GM12875 (cell line): ENCODE data around the gene CS.
"Not testable (repeated sequence)": the region's sequence is repeated elsewhere in the genome, so short reads cannot be mapped to it uniquely, and the experiment has no call there.

Experiments
- H3K4me3 ChIP-seq: one replicate; pipeline ENCODE4 v1.5.1; 2011; ENCODE audit warnings: low read depth, low read length, control low read depth
- CTCF ChIP-seq: IDR thresholded peaks from 2 replicates; pipeline ENCODE4 v1.5.1; 2011; ENCODE audit warnings: low read depth, mild to moderate bottlenecking, control low read depth, inconsistent platforms, low read length, moderate library complexity, borderline replicate concordance; ENCODE audit not compliant: insufficient read depth

The CS gene

GRCh38 chr12:56337753-56338251 lies 37.7 kb upstream of the CS start:
- no peak overlapping the region for H3K4me3 ChIP-seq
- TF ChIP-seq CTCF = no peak

GRCh38 chr12:56336361-56337167 lies 36.4 kb upstream of the CS start:
- TF ChIP-seq CTCF = no peak
- no peak overlapping the region for H3K4me3 ChIP-seq

GRCh38 chr12:56335527-56335926 lies 35.4 kb upstream of the CS start:
- H3K4me3 ChIP-seq = not testable (repeated sequence)

- peak overlapping the region; percentile 69 for H3K4me3 ChIP-seq
- TF ChIP-seq CTCF = no peak
Observed at GRCh38 chr12:56334490-56334793, 34.3 kb upstream of the CS start.

GRCh38 chr12:56333679-56334489 lies 33.8 kb upstream of the CS start, which contains the start of gene PAN2:
Gene PAN2 (minus strand): TSS chr12:56334000. CDS start chr12:56333094, 906 bp downstream.
- peak; percentile 50 for TF ChIP-seq CTCF
- peak within 1 kb of the TSS; percentile 69 for H3K4me3 ChIP-seq

- no peak for TF ChIP-seq CTCF
- peak overlapping the region; percentile 55 for H3K4me3 ChIP-seq
Observed at GRCh38 chr12:56333197-56333678, 33.1 kb upstream of the CS start.

GRCh38 chr12:56332512-56333196 lies 32.5 kb upstream of the CS start:
- no peak for TF ChIP-seq CTCF

More at GRCh38 chr12:56332512-56333196, 32.5 kb upstream of the CS start:
- H3K4me3 ChIP-seq = peak overlapping the region; percentile 55
